KMS-11 (cell line): ENCODE measurements around the gene RGS8.

Source experiments
- H2AFZ ChIP-seq: fragments of 200-600 bp; sonication (generic); 2 replicates; pipeline ENCODE4 v1.6.1; 2016; ENCODE audit warnings: antibody characterized with exemption, mixed run types, low read depth
- H3K27ac ChIP-seq: fragments of 200-600 bp; sonication (generic); 2 replicates; pipeline ENCODE4 v1.6.1; 2016; ENCODE audit warnings: mild to moderate bottlenecking, mixed run types
- H3K27me3 ChIP-seq: fragments of 200-600 bp; sonication (generic); 2 replicates; pipeline ENCODE4 v1.6.1; 2017; ENCODE audit warnings: mild to moderate bottlenecking, low read depth, mixed run types, moderate library complexity; ENCODE audit not compliant: insufficient read depth
- H3K36me3 ChIP-seq: fragments of 200-600 bp; sonication (generic); 2 replicates; pipeline ENCODE4 v1.6.1; 2017; ENCODE audit warnings: mild to moderate bottlenecking, mixed run types; ENCODE audit not compliant: insufficient read depth
- H3K4me1 ChIP-seq: fragments of 200-600 bp; sonication (generic); 2 replicates; pipeline ENCODE4 v1.6.1; 2016; ENCODE audit warnings: mild to moderate bottlenecking, low read depth, mixed run types; ENCODE audit not compliant: poor library complexity, severe bottlenecking
- H3K4me2 ChIP-seq: fragments of 200-600 bp; sonication (generic); 2 replicates; pipeline ENCODE4 v1.7.0; 2016; ENCODE audit warnings: mild to moderate bottlenecking, mixed run types
- H3K4me3 ChIP-seq: fragments of 200-600 bp; sonication (generic); IDR thresholded peaks from 2 replicates; pipeline ENCODE4 v1.6.1; 2017; ENCODE audit warnings: low read depth, low read length, mixed read lengths; ENCODE audit not compliant: insufficient read depth
- H3K79me2 ChIP-seq: fragments of 200-600 bp; sonication (generic); 2 replicates; pipeline ENCODE4 v1.6.1; 2016; ENCODE audit warnings: low read depth, mixed run types; ENCODE audit not compliant: insufficient read depth
- H3K9ac ChIP-seq: fragments of 200-600 bp; sonication (generic); 2 replicates; pipeline ENCODE4 v1.6.1; 2016; ENCODE audit warnings: mild to moderate bottlenecking, mixed run types
- H4K20me1 ChIP-seq: fragments of 200-600 bp; sonication (generic); 2 replicates; pipeline ENCODE4 v1.6.1; 2016; ENCODE audit warnings: mild to moderate bottlenecking, mixed run types; ENCODE audit not compliant: insufficient read depth
- CTCF ChIP-seq: fragments of 200-600 bp; sonication (generic); conservative IDR thresholded peaks from 2 replicates; pipeline ENCODE4 v1.6.1; 2017; ENCODE audit warnings: low read depth, mild to moderate bottlenecking, antibody characterized with exemption, low read length, moderate library complexity, mixed read lengths

Gene RGS8

GRCh38 chr1:182684116-182684828 lies at the start of gene RGS8:
TSS of gene RGS8 (minus strand) at chr1:182684587. CDS start at chr1:182669649, 14,938 bp downstream.
- H3K79me2 ChIP-seq: no peaks in the 10 kb centered on the region

GRCh38 chr1:182731852-182732575 lies 47.6 kb upstream of the RGS8 start:
- H2AFZ ChIP-seq: no peak overlapping the region
- H3K4me2 ChIP-seq: no peak overlapping the region
- H3K27me3 ChIP-seq: no peaks in the 10 kb centered on the region
- no peak overlapping the region for H3K4me3 ChIP-seq
- H3K9ac ChIP-seq: no peak overlapping the region
- no peak for TF ChIP-seq CTCF
- H3K79me2 ChIP-seq: no peaks in the 10 kb centered on the region
- no peaks in the 10 kb centered on the region for H3K4me1 ChIP-seq
- H4K20me1 ChIP-seq: no peaks in the 10 kb centered on the region
- H3K36me3 ChIP-seq: no peaks in the 10 kb centered on the region
- H3K27ac ChIP-seq: no peak overlapping the region

More at GRCh38 chr1:182684116-182684828, at the start of gene RGS8:
- Histone ChIP-seq H3K4me3 (no peak within 1 kb of the TSS), H3K4me1 (no peaks in the 10 kb centered on the region), H4K20me1 (no peaks in the 10 kb centered on the region), H3K4me2 (no peak within 1 kb of the TSS), H3K36me3 (no peaks in the 10 kb centered on the region), H2AFZ (no peak within 1 kb of the TSS), H3K27me3 (no peaks in the 10 kb centered on the region), H3K9ac (no peak within 1 kb of the TSS), H3K27ac (no peak within 1 kb of the TSS)
- no peak for TF ChIP-seq CTCF

- Histone ChIP-seq H4K20me1 (no peaks in the 10 kb centered on the region), H3K27me3 (no peaks in the 10 kb centered on the region), H3K27ac (no peak overlapping the region)
Measured at GRCh38 chr1:182726912-182727311, 42.5 kb upstream of the RGS8 start.

More at GRCh38 chr1:182726912-182727311, 42.5 kb upstream of the RGS8 start:
- H3K9ac ChIP-seq: no peak overlapping the region
- no peak overlapping the region for H3K4me3 ChIP-seq
- H3K4me1 ChIP-seq: no peaks in the 10 kb centered on the region
- TF ChIP-seq CTCF: no peak
- H3K79me2 ChIP-seq: no peaks in the 10 kb centered on the region
- H3K36me3 ChIP-seq: no peaks in the 10 kb centered on the region
- H2AFZ ChIP-seq: no peak overlapping the region
- H3K4me2 ChIP-seq: no peak overlapping the region
